HepG2 (cell line): ENCODE data around the gene DRC7. TPM values are rescaled to one million over a fixed set of nuclear protein-coding genes. Genes with fewer than 3 reads are reported as not detected.
A peak's percentile ranks its signal among the peaks of the same experiment; 100 is the strongest.

Experiments used
- ATAD3A ChIP-seq: sonication (generic); formaldehyde crosslinking; IDR thresholded peaks from 2 replicates; pipeline ENCODE4 v1.4.0; 2020; ENCODE audit warnings: missing genetic modification reagents
- CBFB ChIP-seq: sonication (generic); formaldehyde crosslinking; IDR thresholded peaks from 2 replicates; pipeline ENCODE4 v1.4.0; 2020; ENCODE audit warnings: missing genetic modification reagents
- CENPT ChIP-seq: sonication (generic); formaldehyde crosslinking; IDR thresholded peaks from 2 replicates; pipeline ENCODE4 v1.8.0; 2022; ENCODE audit warnings: low read depth, mild to moderate bottlenecking, moderate library complexity, missing genetic modification reagents
- CREBL2 ChIP-seq: sonication (generic); formaldehyde crosslinking; IDR thresholded peaks from 2 replicates; pipeline ENCODE4 v1.8.1; 2023; ENCODE audit warnings: missing genetic modification reagents, mild to moderate bottlenecking, borderline replicate concordance
- EED ChIP-seq: sonication (generic); formaldehyde crosslinking; IDR thresholded peaks from 2 replicates; pipeline ENCODE4 v1.5.0; 2020; ENCODE audit warnings: mild to moderate bottlenecking, missing genetic modification reagents
- ELF4 ChIP-seq: sonication (generic); formaldehyde crosslinking; IDR thresholded peaks from 2 replicates; pipeline ENCODE4 v1.5.0; 2020; ENCODE audit warnings: missing genetic modification reagents, mild to moderate bottlenecking, moderate library complexity, borderline replicate concordance
- HDAC1 ChIP-seq: sonication (generic); formaldehyde crosslinking; IDR thresholded peaks from 2 replicates; pipeline ENCODE4 v1.5.1; 2020; ENCODE audit warnings: mild to moderate bottlenecking, missing genetic modification reagents
- HMGA1 ChIP-seq: sonication (generic); formaldehyde crosslinking; conservative IDR thresholded peaks from 2 replicates; pipeline ENCODE4 v1.4.0; 2020; ENCODE audit warnings: missing genetic modification reagents
- HNF4A ChIP-seq: sonication (generic); formaldehyde crosslinking; IDR thresholded peaks from 2 replicates; pipeline ENCODE4 v1.4.0; 2020; ENCODE audit warnings: missing genetic modification reagents
- MTF1 ChIP-seq: sonication (generic); formaldehyde crosslinking; IDR thresholded peaks from 2 replicates; pipeline ENCODE4 v1.5.0; 2020; ENCODE audit warnings: missing genetic modification reagents
- NCOR1 ChIP-seq: fragments of 200-600 bp; sonication (generic); IDR thresholded peaks from 2 replicates; pipeline ENCODE4 v1.7.0; 2017; ENCODE audit warnings: antibody characterized with exemption, low read length, borderline replicate concordance
- PBX2 ChIP-seq: IDR thresholded peaks from 2 replicates; pipeline ENCODE4 v1.6.1; 2016; ENCODE audit warnings: control low read depth
- SOX5 ChIP-seq: IDR thresholded peaks from 2 replicates; pipeline ENCODE4 v1.6.1; 2016; ENCODE audit warnings: borderline replicate concordance
- ZFP36 ChIP-seq: fragments of 150-350 bp; IDR thresholded peaks from 2 replicates; pipeline ENCODE4 v1.6.1; 2018; ENCODE audit warnings: borderline replicate concordance, low read length, low read depth; ENCODE audit not compliant: partially characterized antibody
- ZHX2 ChIP-seq, 2 experiments: sonication (generic) in 1 of 2; formaldehyde crosslinking in 1 of 2; IDR thresholded peaks; 2 replicates each; pipeline versions ENCODE4 v1.6.1 to v1.9.0; 2014 to 2022; ENCODE audit warnings: antibody characterized with exemption in 1 of 2, borderline replicate concordance in 1 of 2, inconsistent platforms in 1 of 2, low read depth in 1 of 2, missing genetic modification reagents in 1 of 2
- ZNF296 ChIP-seq: sonication (generic); formaldehyde crosslinking; conservative IDR thresholded peaks from 2 replicates; pipeline ENCODE4 v1.5.0; 2020; ENCODE audit warnings: mild to moderate bottlenecking, missing genetic modification reagents
- ZNF709 ChIP-seq: sonication (generic); formaldehyde crosslinking; IDR thresholded peaks from 2 replicates; pipeline ENCODE4 v1.5.0; 2020; ENCODE audit warnings: mild to moderate bottlenecking, missing genetic modification reagents
- ZNF747 ChIP-seq: sonication (generic); formaldehyde crosslinking; IDR thresholded peaks from 2 replicates; pipeline ENCODE4 v1.8.1; 2023; ENCODE audit warnings: missing genetic modification reagents, mild to moderate bottlenecking, borderline replicate concordance
- ZNF879 ChIP-seq: sonication (generic); formaldehyde crosslinking; IDR thresholded peaks from 2 replicates; pipeline ENCODE4 v1.8.1; 2023; ENCODE audit warnings: missing genetic modification reagents
- polyA plus RNA-seq, 8 experiments: library from polyadenylated mRNA; depleted of rRNA in 3 of 8; stranded (reverse) in 7 of 8; unstranded in 1 of 8; fragments of >200 nt; fragmentation: Illumina TruSeq in 4 of 8; extraction: Trizol in 4 of 8; gene quantifications; 2 replicates each; pipeline versions ENCODE4 v1.2.1 to v1.2.3, GENCODE V29; 2011 to 2016; ENCODE audit warnings: low read depth in 4 of 8, missing spikeins in 1 of 8, mixed read lengths in 1 of 8; ENCODE audit not compliant: insufficient read depth in 1 of 8
- total RNA-seq, 5 experiments: library from RNA; depleted of rRNA; stranded (reverse); fragments of >200 nt; fragmentation: Illumina TruSeq; extraction: Trizol; gene quantifications; 2 replicates each; pipeline ENCODE4 v1.2.3, GENCODE V29; 2016; ENCODE audit warnings: low read depth in 1 of 5
- TF ChIP-seq, protein P1 (sequence below): sonication (generic); formaldehyde crosslinking; IDR thresholded peaks from 2 replicates; pipeline ENCODE4 v1.5.1; 2020; ENCODE audit warnings: mild to moderate bottlenecking, missing genetic modification reagents, borderline replicate concordance
- TF ChIP-seq, protein P2 (sequence below): sonication (generic); formaldehyde crosslinking; IDR thresholded peaks from 2 replicates; pipeline ENCODE4 v1.4.0; 2020; ENCODE audit warnings: missing genetic modification reagents

Gene DRC7
- total and polyA plus RNA-seq, 2 of the 13 experiments (the other 11 are each of a cell fraction or from before 2014, with no cell fraction given) = 2.7 to 3.4 TPM

GRCh38 chr16:57661510-57661909, 33.1 kb upstream of the DRC7 start (continued):
- TF ChIP-seq ZNF879 (CRISPR knock-in tag) (no peak), CREBL2 (CRISPR knock-in tag) (no peak), EED (CRISPR knock-in tag) (no peak), ZNF747 (CRISPR knock-in tag) (no peak), CENPT (no peak), PBX2 (CRISPR knock-in tag) (no peak), SOX5 (CRISPR knock-in tag) (no peak), HNF4A (CRISPR knock-in tag) (no peak), ZHX2 (IDR thresholded peaks at IDR 0.05; ENCODE audit: low read depth) (0 out of 2 replicates have a peak, but pooled peaks have one; percentile 34), ZHX2 (CRISPR knock-in tag; IDR thresholded peaks at IDR 0.05; ENCODE audit: borderline replicate concordance) (no peak), ELF4 (CRISPR knock-in tag) (no peak), ZNF296 (no peak), ZNF709 (CRISPR knock-in tag) (no peak), CBFB (CRISPR knock-in tag) (no peak), MTF1 (CRISPR knock-in tag) (no peak), NCOR1 (no peak), HDAC1 (0 out of 2 replicates have a peak, but pooled peaks have one; percentile 29), ZFP36 (no peak), HMGA1 (CRISPR knock-in tag) (no peak), ATAD3A (CRISPR knock-in tag) (no peak)
- TF ChIP-seq, protein P1, sequence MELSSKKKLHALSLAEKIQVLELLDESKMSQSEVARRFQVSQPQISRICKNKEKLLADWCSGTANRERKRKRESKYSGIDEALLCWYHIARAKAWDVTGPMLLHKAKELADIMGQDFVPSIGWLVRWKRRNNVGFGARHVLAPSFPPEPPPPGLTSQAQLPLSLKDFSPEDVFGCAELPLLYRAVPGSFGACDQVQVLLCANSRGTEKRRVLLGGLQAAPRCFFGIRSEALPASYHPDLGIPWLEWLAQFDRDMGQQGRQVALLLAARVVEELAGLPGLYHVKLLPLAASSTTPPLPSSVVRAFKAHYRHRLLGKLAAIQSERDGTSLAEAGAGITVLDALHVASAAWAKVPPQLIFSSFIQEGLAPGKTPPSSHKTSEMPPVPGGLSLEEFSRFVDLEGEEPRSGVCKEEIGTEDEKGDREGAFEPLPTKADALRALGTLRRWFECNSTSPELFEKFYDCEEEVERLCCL (CRISPR knock-in tag) = no peak
- TF ChIP-seq, protein P2, sequence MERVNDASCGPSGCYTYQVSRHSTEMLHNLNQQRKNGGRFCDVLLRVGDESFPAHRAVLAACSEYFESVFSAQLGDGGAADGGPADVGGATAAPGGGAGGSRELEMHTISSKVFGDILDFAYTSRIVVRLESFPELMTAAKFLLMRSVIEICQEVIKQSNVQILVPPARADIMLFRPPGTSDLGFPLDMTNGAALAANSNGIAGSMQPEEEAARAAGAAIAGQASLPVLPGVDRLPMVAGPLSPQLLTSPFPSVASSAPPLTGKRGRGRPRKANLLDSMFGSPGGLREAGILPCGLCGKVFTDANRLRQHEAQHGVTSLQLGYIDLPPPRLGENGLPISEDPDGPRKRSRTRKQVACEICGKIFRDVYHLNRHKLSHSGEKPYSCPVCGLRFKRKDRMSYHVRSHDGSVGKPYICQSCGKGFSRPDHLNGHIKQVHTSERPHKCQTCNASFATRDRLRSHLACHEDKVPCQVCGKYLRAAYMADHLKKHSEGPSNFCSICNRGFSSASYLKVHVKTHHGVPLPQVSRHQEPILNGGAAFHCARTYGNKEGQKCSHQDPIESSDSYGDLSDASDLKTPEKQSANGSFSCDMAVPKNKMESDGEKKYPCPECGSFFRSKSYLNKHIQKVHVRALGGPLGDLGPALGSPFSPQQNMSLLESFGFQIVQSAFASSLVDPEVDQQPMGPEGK (CRISPR knock-in tag) = no peak
